ENCODE results near the gene PPP3R1.

Gene PPP3R1

GRCh38 chr2:68234405-68234804 is 17.9 kb downstream of the PPP3R1 start:
- DNase-seq (ENCODE audit: low spot score) = no peak

- DNase-seq (ENCODE audit: low spot score) = no peak
These were observed 21.3 kb downstream of the PPP3R1 start for GRCh38 chr2:68231061-68231372.

- no peak for DNase-seq (ENCODE audit: low spot score)
These were observed 21.9 kb downstream of the PPP3R1 start for GRCh38 chr2:68230241-68231060.

GRCh38 chr2:68226794-68227193 is 25.5 kb downstream of the PPP3R1 start:
- no peak for DNase-seq (ENCODE audit: low spot score)

- peak; percentile 53 for DNase-seq (ENCODE audit: low spot score)
These were observed 27.2 kb downstream of the PPP3R1 start for GRCh38 chr2:68225119-68225632.

GRCh38 chr2:68223419-68223818 is 28.9 kb downstream of the PPP3R1 start:
- DNase-seq (ENCODE audit: low spot score) = no peak

GRCh38 chr2:68222287-68222686 is 30.0 kb downstream of the PPP3R1 start:
- no peak for DNase-seq (ENCODE audit: low spot score)

- no peak for DNase-seq (ENCODE audit: low spot score)
These were observed 33.9 kb downstream of the PPP3R1 start for GRCh38 chr2:68218343-68218901.

GRCh38 chr2:68217729-68218128 is 34.6 kb downstream of the PPP3R1 start:
- DNase-seq (ENCODE audit: low spot score) = no peak

- DNase-seq (ENCODE audit: low spot score) = no peak
These were observed 35.6 kb downstream of the PPP3R1 start for GRCh38 chr2:68216454-68217310.

GRCh38 chr2:68214381-68214780 is 38.0 kb downstream of the PPP3R1 start:
- DNase-seq (ENCODE audit: low spot score) = no peak

GRCh38 chr2:68206793-68207192 is 45.5 kb downstream of the PPP3R1 start:
- no peak for DNase-seq (ENCODE audit: low spot score)

GRCh38 chr2:68203587-68203986 is 48.7 kb downstream of the PPP3R1 start:
- no peak for DNase-seq (ENCODE audit: low spot score)

GRCh38 chr2:68200157-68200787 is 52.1 kb downstream of the PPP3R1 start:
- no peak for DNase-seq (ENCODE audit: low spot score)

GRCh38 chr2:68196120-68196716 is 56.1 kb downstream of the PPP3R1 start:
- DNase-seq (ENCODE audit: low spot score) = no peak

GRCh38 chr2:68195096-68195495 is 57.2 kb downstream of the PPP3R1 start:
- DNase-seq (ENCODE audit: low spot score) = no peak

- DNase-seq (ENCODE audit: low spot score) = no peak
These were observed 58.5 kb downstream of the PPP3R1 start for GRCh38 chr2:68193787-68194372.

- no peak for DNase-seq (ENCODE audit: low spot score)
These were observed 59.2 kb downstream of the PPP3R1 start for GRCh38 chr2:68193144-68193543.

GRCh38 chr2:68190991-68191731 is 61.2 kb downstream of the PPP3R1 start:
- no peak for DNase-seq (ENCODE audit: low spot score)

GRCh38 chr2:68189991-68190784 is 62.1 kb downstream of the PPP3R1 start:
- no peak for DNase-seq (ENCODE audit: low spot score)

Measured in ecto neural progenitor cell (in vitro differentiated cells).